ENCODE data around the gene COL23A1.

- TF ChIP-seq EZH2 (IDR thresholded peaks at IDR 0.05; ENCODE audit: borderline replicate concordance, low read depth, low read length, poor library complexity, severe bottlenecking) (no peak), CTCF (conservative IDR thresholded peaks at IDR 0.05; ENCODE audit: low read depth, low read length) (no peak)
Observed at GRCh38 chr5:178383919-178384815, 206.0 kb downstream of the COL23A1 start.
